GM21447 (cell line): ENCODE data around the gene FKBP11.
"Not testable (repeated sequence)": the region's sequence is repeated elsewhere in the genome, so short reads cannot be mapped to it uniquely, and the experiment has no call there.

Experiments
- ATAC-seq: cut with Tn5 transposase; IDR thresholded peaks from one replicate; pipeline ENCODE4 v1.9.1; 2021; ENCODE audit not compliant: unreplicated experiment

The FKBP11 gene

DNA sequence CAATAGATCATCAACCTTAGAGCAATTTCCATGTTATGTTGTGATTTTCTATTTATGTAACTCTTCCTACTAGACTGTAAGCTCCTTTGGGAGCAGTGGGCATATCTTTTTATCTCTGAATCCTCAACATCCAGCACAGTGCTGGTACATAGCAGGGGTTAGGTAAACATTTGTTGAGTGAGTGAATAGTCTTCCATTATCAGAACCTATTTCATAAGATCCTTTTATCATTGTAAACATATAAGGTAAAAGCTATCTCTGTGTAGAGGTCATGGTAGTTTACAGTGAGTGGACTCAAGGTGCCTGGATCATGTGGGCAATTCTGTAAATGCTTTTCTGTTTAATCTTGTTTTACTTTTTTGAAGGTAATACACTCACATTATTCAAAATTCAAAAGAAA is 15.1 kb downstream of the FKBP11 start:
- no peak for ATAC-seq

DNA sequence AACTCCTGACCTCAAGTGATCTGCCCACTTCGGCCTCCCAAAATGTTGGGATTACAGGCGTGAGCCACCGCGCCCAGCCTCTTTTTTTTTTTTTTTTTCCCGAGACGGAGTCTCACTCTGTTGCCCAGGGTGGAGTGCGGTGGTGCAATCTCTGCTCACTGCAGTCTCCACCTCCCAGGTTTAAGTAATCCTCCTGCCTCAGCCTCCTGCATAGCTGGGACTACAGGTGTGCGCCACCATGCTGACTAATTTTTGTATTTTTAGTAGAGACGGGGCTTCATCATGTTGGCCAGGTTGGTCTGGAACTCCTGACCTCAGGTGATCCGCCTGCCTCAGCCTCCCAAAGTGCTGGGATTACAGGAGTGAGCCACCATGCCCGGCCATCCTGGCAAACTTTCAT is 15.6 kb downstream of the FKBP11 start:
- not testable (repeated sequence) for ATAC-seq

DNA sequence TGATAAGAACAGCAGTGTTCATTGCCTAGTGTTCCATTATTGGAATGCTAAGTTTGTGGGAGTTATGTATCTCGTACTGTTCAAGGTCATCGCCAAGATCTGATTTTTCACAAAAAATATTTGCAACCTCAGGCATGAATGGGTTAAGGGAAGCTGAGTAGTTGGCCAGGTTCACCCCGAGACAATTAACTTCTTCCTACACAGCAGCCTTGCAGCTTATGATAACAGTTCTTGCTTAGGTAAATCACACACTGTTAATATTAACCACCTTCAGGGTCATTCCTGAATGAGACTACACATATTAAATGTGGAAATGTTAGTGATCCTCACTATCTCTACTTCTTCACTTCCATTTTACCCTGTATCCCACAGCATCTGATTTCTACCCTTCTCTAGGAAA is 18.0 kb downstream of the FKBP11 start:
- ATAC-seq: no peak

DNA sequence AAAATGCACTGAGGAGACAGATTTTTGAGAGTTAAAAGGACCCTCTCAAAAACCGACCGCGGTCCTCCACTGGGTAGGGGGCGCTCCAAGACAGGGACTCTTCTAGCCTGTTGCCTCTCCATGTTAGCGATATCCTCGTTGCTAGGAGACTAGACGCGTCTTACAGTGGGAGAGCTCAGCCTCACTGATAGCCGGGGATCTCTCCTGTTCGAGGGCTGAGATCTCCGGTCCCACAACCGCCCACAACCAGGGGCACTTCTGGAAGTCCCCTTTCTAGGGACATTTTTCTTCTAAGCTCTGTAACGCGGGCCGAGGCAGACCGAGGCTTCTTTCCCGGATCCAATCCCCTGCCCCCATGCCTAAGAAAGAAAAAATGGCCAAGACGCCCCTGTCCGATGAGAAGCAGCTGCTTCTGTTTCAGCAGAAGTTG is 21.3 kb downstream of the FKBP11 start:
- ATAC-seq: no peak

DNA sequence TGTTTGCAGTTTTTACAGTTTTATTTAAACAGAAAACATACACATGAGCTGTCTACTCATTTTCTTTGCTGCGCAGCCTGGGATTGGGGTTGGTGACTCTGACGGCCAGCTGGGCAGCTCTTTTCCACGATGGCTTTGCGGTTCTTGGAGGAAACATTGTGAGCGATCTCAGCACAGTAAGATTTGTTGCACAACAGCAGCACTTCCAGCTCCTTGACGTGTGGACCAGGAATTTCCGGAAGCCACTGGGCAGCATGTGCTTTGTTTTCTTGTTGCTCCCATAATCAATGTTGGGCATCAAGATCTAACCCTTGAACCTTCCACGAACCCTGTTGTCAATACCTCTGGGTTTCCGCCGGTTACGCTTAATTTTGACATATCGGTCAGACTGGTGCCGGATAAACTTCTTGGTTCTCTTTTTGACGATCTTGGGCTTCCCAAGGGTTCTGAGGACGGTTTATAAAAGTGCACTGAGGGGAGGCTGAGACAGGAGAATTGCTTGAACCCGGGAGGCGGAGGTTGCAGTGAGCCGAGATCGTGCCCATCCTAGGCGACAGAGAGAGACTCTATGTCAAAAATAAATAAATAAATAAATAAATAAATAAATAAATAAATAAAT is 21.8 kb downstream of the FKBP11 start:
- no peak for ATAC-seq

DNA sequence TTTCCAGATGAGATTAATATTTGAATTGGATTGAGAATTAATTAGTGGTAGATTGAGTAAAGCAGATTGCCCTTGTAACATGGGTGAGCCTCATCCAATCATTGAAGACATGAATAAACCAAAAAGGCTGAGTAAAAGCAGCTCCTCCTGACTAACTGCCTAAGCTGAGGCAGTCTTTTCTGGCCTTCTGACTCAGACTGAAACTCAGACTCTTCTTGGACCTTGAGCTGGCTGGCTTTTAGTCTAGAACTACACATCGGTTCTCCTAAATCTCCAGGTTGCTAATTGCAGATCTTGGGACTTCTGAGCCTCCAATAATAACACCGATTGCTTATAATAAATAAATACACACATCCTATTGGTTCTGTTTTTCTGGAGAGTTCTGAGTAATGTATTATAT is 24.0 kb downstream of the FKBP11 start:
- no peak for ATAC-seq

DNA sequence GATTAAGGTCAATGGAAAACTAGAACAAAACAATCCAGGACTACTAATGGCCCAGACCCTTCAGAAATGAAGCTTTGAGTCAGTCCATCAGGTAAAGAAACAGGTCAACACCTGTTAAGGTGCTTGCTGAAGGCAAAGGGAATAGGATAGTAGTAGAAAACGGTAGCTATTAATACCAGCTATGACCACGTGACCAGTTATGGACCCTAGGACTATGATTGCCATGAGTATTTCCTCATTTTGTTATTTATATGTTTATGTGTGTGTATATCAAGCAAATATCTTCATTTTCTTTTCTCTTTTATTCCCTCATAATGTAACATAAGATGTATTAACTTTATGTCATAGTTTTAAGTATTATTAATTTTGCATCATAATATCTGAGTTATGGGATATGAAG is 25.6 kb downstream of the FKBP11 start:
- no peak for ATAC-seq

DNA sequence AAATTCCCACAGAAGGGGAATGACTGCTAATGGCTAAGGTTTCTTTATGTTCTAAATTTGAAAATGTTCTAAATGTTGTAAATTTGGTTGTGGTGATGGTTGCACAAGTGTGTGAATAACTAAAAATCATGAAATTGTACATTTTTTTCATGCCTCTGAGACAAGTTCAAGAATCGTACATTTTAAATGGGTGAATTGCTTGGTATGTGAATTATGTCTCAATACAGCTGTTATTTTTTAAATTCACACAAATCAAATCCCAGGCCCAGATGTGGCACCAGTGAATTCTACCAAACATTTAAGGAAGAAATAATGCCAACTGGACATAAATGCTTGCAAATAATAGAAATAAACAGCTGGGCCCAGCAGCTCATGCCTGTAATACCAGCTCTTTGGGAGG is 31.0 kb downstream of the FKBP11 start:
- ATAC-seq: no peak

DNA sequence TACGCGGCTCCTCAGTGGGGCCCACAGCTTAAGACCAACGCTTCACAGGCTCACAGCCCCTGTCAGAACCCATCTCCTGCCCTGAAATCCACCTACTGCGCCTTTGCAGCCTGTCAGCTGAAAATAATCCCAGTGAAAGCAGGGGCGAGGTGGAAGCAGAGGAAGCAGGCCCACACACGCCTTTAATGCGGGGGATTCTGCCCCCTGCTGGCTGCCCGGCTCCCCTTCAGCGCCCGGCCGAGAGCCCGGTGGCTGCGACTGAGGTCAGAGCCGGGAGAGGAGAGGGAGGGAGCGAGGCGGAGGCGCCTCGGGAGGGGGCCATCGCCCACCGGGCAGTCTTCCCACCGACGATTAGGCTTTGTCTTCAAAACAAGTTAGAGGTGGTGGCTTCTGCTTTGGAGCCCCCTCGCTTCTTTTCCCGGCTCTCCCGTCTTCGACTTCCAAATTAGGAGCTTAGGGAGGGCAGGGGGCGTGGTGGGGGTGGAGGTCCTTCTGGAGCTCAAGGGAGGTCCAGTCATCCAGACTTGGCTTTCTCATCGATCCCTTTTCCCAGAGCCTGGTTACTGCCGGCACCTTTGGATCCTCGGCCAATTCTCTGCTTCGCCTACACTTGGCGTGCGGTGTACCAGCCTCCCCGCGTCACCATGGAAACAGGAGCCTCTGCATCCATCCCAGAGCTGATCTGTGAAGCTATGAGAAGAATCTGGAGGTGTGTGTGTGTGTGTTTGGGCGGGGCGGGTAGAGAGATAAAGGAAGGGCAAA is 34.5 kb downstream of the FKBP11 start:
- ATAC-seq: peak; percentile 70

DNA sequence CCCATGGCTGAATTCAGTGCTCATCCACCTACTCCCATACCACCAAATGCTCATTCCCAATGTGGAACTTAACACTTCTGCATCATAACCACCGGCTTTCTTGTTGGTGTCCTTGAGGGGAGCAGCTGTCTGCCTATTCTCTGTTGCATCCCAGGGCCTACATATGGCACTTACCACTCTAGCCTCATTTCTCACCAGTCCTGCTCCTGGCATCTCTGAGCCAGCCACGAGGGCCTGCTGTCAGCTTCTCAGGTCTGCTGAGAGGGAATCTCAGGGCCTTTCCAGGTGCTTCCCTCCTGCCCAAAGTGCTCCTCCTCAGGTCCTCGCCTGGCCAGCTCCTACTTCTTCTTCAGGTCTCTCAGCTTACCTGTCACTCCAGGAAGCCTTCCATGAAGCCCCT is 35.6 kb downstream of the FKBP11 start:
- ATAC-seq: no peak

DNA sequence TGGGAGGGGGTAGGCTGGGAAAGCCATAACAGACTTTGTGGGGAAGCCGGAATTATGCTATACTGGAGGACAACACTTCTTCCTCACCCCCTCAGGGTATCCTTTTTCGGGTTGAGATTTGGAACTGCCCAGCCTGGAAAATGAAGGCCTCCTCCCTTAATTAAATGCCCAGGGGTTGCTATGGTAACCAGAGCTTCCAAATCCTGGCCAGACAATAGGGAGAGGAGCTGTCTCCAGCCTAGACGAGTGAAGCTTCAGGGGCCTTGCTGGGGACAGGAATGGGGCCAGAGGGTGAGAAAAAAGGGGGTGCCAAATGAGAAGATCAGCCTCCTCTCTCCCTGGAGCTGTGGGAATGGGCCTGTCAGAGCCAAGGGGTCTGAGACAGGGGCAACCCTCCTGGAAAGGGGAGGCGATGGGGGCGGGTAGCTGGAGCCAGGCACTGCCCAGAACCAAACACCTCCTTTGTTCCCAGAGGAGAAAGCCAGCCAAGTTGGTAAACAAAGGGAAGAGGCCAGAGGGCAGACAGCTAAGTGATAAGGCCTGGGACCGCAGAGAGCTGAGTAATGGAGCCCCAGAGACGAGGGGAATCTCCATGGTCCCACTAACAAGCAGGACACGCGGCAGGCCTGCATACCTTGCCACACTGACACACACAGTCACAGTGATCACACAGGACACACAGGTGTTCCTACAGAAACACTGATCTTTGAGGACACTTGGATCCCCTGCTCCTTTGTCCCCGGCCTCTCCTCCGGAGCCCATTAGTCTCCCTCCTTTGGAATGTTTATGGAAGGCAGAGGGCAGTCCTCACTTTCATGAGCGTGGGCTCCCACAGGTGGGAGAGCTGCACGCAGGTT is 41.8 kb downstream of the FKBP11 start:
- ATAC-seq: no peak

DNA sequence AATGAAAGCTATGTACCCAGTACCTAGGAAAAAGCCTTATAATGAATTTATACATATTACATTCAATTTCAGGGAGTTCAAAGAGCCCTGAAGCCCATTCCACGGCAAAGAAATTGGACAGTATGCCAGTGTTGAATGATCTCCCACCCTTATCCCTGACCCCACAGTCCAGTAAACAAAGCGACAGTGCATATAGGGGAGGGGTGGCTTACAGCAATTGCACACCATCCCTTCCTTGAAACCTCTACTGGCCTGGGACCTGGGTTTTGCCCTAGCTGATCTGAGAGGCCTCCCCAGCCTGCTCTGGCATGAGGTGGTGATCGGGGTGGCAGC is 42.4 kb downstream of the FKBP11 start:
- ATAC-seq: no peak

DNA sequence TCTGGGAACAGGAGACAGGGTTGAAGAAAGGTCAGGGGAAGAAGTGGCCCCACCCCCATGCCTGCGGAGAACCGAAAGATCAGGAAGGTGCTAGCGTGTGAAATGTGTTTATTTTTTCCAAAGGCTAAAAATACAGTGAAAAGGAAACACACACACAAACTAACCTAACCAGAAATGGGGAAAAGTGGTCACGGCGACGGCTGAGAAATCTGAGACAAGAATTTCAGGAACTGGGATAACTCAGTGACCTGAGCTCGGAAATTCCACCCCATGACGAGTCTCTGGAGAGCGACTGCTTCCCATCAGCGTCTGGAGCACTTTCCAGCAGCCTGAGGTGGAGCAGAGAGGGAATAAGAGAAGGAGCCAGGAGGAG is 43.0 kb downstream of the FKBP11 start:
- no peak for ATAC-seq

DNA sequence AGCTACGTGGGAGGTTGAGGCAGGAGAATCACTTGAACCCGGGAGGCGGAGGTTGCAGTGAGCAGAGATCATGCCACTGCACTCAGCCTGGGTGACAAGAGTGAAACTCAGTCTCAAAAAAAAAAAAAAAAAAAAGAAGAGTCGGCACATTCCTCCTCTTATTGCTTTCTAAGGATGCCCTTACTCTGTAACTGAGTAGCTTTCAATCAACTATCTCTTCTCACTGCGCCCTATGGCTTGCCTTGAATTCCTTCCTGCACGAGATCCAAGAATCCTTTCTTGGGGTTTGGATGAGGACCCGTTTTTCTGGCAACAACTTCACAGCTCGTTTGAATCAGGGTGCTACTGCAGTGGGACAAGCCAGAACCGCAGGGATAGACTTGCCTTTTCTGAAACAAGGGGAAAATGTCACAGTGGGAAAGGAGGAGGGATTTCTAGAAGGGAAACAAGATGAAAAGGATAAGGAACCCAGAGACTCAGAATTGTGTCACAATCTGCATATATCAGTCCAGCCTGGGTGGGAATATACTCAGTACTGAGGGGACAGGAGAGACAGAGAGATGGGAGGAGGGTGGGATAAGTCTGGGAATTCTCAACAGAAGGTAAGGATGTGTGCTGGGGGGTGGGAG is 43.5 kb downstream of the FKBP11 start:
- ATAC-seq: no peak

DNA sequence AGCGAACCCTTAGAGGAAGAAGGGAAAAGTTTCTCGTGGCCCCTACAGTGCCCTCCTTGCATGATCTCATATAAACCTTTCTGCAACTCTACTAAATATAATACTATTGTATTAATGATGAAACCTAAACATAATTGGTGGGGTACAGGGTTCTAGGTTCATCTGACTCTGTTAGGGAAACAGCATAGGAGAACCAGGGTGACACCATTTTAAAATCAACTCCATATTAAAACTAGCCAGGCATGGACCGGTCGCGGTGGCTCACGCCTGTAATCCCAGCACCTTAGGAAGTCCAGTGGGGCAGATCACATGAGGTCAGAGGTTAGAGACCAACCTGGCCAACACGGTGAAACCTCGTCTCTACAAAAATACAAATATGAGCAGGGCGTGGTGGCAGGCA is 44.6 kb downstream of the FKBP11 start:
- ATAC-seq: no peak

DNA sequence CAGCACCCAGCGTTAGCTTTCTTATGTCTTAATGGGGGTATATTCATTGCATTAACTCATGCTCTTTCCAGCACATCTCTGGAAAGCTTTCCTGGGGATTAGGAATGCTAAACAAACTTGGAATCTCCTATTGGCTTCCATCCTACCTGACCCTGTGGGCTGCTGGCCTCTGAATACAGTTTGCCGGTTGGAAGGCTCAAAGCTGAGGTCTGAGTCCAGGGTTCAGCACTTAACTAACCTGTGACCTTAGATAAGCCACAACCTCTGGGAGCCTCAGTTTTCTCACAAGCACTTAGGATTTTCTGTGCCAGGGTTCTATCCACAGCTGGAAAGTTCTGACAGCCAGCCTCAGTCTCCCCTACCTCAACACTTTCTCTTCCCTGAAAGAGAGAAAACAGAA is 46.7 kb downstream of the FKBP11 start:
- no peak for ATAC-seq

DNA sequence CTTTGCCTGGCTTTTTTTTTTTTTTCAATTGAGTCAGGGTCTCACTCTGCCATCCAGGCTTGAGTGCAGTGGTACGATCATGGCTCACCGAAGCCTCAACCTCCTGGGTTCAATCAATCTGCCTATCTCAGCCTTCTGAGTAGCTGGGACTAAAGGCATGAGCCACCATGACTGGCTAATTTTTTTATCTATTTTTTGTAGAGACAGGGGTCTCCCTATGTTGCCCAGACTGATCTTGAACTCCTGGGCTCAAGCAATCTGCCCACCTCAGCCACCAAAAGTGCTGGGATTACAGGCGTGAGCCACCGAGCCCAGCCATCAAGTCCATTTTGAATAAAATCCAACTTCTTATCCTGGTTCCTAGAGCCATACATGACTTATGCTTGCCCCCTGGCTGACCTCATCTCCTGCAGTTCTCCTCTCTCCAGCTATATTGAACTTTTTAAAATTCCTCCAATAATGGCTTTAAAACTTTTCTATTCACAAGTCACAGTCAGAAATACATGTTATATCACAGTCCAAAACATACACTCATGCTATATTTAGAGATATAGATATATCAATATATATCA is 49.3 kb downstream of the FKBP11 start:
- no peak for ATAC-seq

DNA sequence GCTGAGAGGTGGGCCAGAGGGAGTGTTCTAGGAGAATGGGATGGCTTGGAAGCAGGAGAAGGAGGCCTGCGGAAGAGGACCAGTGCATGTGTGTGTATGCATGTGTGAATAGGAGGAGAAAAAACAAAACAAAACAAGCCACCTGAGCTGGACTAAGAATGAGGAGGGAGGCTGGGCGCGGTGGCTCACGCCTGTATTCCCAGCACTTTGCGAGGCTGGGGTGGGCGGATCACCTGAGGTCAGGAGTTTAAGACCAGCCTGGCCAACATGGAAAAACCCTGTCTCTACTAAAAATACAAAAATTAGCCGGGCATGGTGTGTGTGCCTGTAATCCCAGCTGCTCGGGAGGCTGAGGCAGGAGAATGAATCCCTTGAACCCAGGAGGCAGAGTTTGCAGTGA is 51.8 kb downstream of the FKBP11 start:
- ATAC-seq: not testable (repeated sequence)

DNA sequence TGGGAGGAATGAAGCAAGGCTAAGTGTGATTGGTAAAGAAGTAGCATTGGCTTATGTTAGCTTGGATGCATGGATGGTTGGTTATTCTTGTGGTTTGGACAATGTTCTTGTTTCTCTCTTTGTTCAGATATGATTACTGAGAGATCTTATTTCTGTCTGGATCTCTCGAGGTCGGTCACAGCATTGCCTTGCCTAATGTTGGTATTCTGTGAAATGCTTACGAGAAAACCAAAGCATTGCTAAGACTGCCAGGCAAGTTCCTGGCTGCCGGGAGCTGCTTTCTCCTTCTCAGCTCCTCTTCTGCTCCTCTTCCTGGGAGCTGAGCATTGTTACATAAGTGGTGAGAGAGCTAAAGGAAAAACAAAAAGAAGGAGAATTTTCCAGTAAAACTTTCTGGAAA is 52.2 kb downstream of the FKBP11 start:
- no peak for ATAC-seq
